HepG2 (cell line): ENCODE results near the gene STK38L. TPM values are rescaled to one million over a fixed set of nuclear protein-coding genes. Genes with fewer than 3 reads are reported as not detected.
"Not testable (repeated sequence)": the region's sequence is repeated elsewhere in the genome, so short reads cannot be mapped to it uniquely, and the experiment has no call there.

Experiments
- ATAC-seq: fragments of 200-7000 bp; cut with Tn5 transposase; 3 replicates; pipeline ENCODE4 v1.9.1; 2020; ENCODE audit warnings: mild to moderate bottlenecking, moderate library complexity
- BruUV-seq: library from RNA; stranded (reverse); fragments of 400-500 nt; replicated peaks from 2 replicates; lab custom pipeline; 2021; lab: Mats Ljungman, UMichigan
- CTCF ChIA-PET: fragments of 300-600 bp; formaldehyde crosslinking; extraction: SDS; loops from one replicate; lab custom pipeline; 2021; ENCODE audit warnings: low total read pairs, inconsistent platforms, low intra/inter-chr PET ratio; lab: Yijun Ruan, JAX
- POLR2A ChIA-PET: fragments of 350-600 bp; sonication (Branson Sonifier 250); formaldehyde crosslinking; loops from one replicate; lab custom pipeline; 2020; ENCODE audit warnings: antibody characterized with exemption, inconsistent platforms; lab: Yijun Ruan, JAX
- DNase-seq: peaks from one replicate; pipeline ENCODE4 v3.0.0-alpha.2; 2015; ENCODE audit warnings: low spot score
- FAIRE-seq: peaks from 3 replicates; lab custom pipeline; 2011; peaks lifted over from hg19 to GRCh38; lab: Jason Lieb, UNC
- H2AFZ ChIP-seq: one replicate; pipeline ENCODE4 v1.6.1; 2011; ENCODE audit warnings: low read length, inconsistent platforms
- H3K27ac ChIP-seq: fragments of 300-600 bp; 3 replicates; pipeline ENCODE4 v1.8.0; 2011; ENCODE audit warnings: mixed run types, mild to moderate bottlenecking, mixed read lengths, low read length, inconsistent platforms; ENCODE audit not compliant: insufficient read depth; ENCODE audit errors: extremely low read length
- H3K27me3 ChIP-seq, 2 experiments: fragments of 200-600 bp in 1 of 2; 2 replicates in 1 of 2; 3 replicates in 1 of 2; pipeline versions ENCODE4 v1.6.0 to v1.8.0; 2011; ENCODE audit warnings: low read length in 2 of 2, mild to moderate bottlenecking in 2 of 2, moderate library complexity in 2 of 2, inconsistent platforms in 1 of 2; ENCODE audit not compliant: insufficient read depth in 2 of 2, control insufficient read depth in 1 of 2
- H3K36me3 ChIP-seq, 2 experiments: fragments of 200-600 bp in 1 of 2; replicated peaks in 1 of 2; 2 replicates in 1 of 2; 3 replicates in 1 of 2; pipeline versions ENCODE4 v1.5.1 to v1.8.0; 2011; ENCODE audit warnings: low read length in 2 of 2, inconsistent platforms in 1 of 2; ENCODE audit not compliant: insufficient read depth in 2 of 2, control insufficient read depth in 1 of 2
- H3K4me1 ChIP-seq: 2 replicates; pipeline ENCODE4 v1.5.1; 2012; ENCODE audit warnings: low read length, inconsistent platforms; ENCODE audit not compliant: insufficient read depth
- H3K4me2 ChIP-seq: 2 replicates; pipeline ENCODE4 v1.6.0; 2011; ENCODE audit warnings: low read depth, low read length, inconsistent platforms
- H3K4me3 ChIP-seq, 3 experiments: fragments of 200-600 bp in 1 of 3; sonication (generic), shearing (Covaris generic) in 1 of 3; replicated peaks in 1 of 3; 2 replicates each; pipeline ENCODE4 v1.5.1; 2011 to 2016; ENCODE audit warnings: low read length in 3 of 3, inconsistent platforms in 2 of 3, low read depth in 2 of 3, mild to moderate bottlenecking in 2 of 3, control low read depth in 1 of 3, mixed read lengths in 1 of 3; ENCODE audit not compliant: insufficient read depth in 1 of 3
- H3K79me2 ChIP-seq: one replicate; pipeline ENCODE4 v1.6.1; 2011; ENCODE audit warnings: low read length, inconsistent platforms; ENCODE audit not compliant: insufficient read depth
- H3K9ac ChIP-seq: 2 replicates; pipeline ENCODE4 v1.6.0; 2011; ENCODE audit warnings: mild to moderate bottlenecking, low read depth, low read length, inconsistent platforms; ENCODE audit not compliant: insufficient read depth
- H3K9me3 ChIP-seq: 2 replicates; pipeline ENCODE4 v1.5.1; 2012; ENCODE audit warnings: mild to moderate bottlenecking, low read length
- H4K20me1 ChIP-seq: 2 replicates; pipeline ENCODE4 v1.6.0; 2011; ENCODE audit warnings: inconsistent platforms, mild to moderate bottlenecking, low read length, moderate library complexity; ENCODE audit not compliant: insufficient read depth
- GATAD2A ChIP-seq: IDR thresholded peaks from 2 replicates; pipeline ENCODE4 v1.6.1; 2016
- MAFF ChIP-seq: IDR thresholded peaks from 2 replicates; pipeline ENCODE4 v1.6.1; 2011; ENCODE audit warnings: low read depth, low read length, improper control_type of control experiment
- MAFK ChIP-seq, 2 experiments: IDR thresholded peaks in 1 of 2; conservative IDR thresholded peaks in 1 of 2; 2 replicates each; pipeline ENCODE4 v1.6.1; 2011; ENCODE audit warnings: improper control_type of control experiment in 2 of 2, low read length in 2 of 2
- SMC3 ChIP-seq: IDR thresholded peaks from 2 replicates; pipeline ENCODE4 v1.6.1; 2011; ENCODE audit warnings: low read length, improper control_type of control experiment
- STAG1 ChIP-seq: sonication (generic); formaldehyde crosslinking; IDR thresholded peaks from 2 replicates; pipeline ENCODE4 v1.4.0; 2020; ENCODE audit warnings: missing genetic modification reagents
- ZFP90 ChIP-seq: sonication (generic); formaldehyde crosslinking; IDR thresholded peaks from 2 replicates; pipeline ENCODE4 v1.8.0; 2022; ENCODE audit warnings: missing genetic modification reagents, mild to moderate bottlenecking, inconsistent platforms, borderline replicate concordance
- ZNF577 ChIP-seq: sonication (generic); formaldehyde crosslinking; IDR thresholded peaks from 2 replicates; pipeline ENCODE4 v1.4.0; 2020; ENCODE audit warnings: mild to moderate bottlenecking, low read depth, missing genetic modification reagents, borderline replicate concordance
- WGBS: methylation state at CpG from one replicate; pipeline ENCODE4 v1.1.6; 2017; ENCODE audit warnings: low lambda C conversion rate; 5-methylcytosine and 5-hydroxymethylcytosine counted together
- in situ Hi-C: cut with HindIII; loops from 2 replicates; pipeline ENCODE4 v1.10.0; 2017; ENCODE audit warnings: low pct_unique_long_range_greater_than_20kb; ENCODE audit not compliant: extremely low pct_ligation_motif_present
- intact Hi-C: fragments of 100-400 bp; cut with micrococcal nuclease; formaldehyde crosslinking; loops from one replicate; pipeline ENCODE4 v1.10.0; 2022; ENCODE audit not compliant: unreplicated experiment
- polyA plus RNA-seq, 8 experiments: library from polyadenylated mRNA; depleted of rRNA in 3 of 8; stranded (reverse) in 7 of 8; unstranded in 1 of 8; fragments of >200 nt; fragmentation: Illumina TruSeq in 4 of 8; extraction: Trizol in 4 of 8; gene quantifications; 2 replicates each; pipeline versions ENCODE4 v1.2.1 to v1.2.3, GENCODE V29; 2011 to 2016; ENCODE audit warnings: low read depth in 4 of 8, missing spikeins in 1 of 8, mixed read lengths in 1 of 8; ENCODE audit not compliant: insufficient read depth in 1 of 8
- total RNA-seq, 5 experiments: library from RNA; depleted of rRNA; stranded (reverse); fragments of >200 nt; fragmentation: Illumina TruSeq; extraction: Trizol; gene quantifications; 2 replicates each; pipeline ENCODE4 v1.2.3, GENCODE V29; 2016; ENCODE audit warnings: low read depth in 1 of 5
- TF ChIP-seq, protein P1 (sequence below): IDR thresholded peaks from 2 replicates; pipeline ENCODE4 v1.6.1; 2016; ENCODE audit warnings: low read depth

STK38L gene
- total and polyA plus RNA-seq, 2 of the 13 experiments (the other 11 are each of a cell fraction or from before 2014, with no cell fraction given), result 6.1 to 26.4 TPM

DNA sequence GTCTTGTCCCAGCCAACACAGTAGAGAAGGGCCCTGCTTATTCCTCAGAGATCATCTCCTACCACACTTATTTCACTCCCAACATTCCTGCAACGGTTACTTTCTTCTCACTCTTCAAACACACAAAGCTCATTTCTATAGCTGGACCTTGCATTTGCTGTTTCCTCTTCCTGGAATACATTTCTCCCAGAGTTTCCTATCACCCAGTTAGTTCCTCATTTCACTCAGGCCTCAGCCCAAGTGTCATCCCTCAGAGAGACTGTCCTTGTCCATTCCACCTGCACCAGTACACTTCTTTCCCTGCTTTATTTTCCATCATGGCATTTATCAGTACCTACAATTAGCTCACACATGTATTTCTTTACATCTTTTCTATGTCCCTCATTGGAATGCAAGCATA is 14.7 kb upstream of the STK38L start (continued):
- TF ChIP-seq, protein P1, sequence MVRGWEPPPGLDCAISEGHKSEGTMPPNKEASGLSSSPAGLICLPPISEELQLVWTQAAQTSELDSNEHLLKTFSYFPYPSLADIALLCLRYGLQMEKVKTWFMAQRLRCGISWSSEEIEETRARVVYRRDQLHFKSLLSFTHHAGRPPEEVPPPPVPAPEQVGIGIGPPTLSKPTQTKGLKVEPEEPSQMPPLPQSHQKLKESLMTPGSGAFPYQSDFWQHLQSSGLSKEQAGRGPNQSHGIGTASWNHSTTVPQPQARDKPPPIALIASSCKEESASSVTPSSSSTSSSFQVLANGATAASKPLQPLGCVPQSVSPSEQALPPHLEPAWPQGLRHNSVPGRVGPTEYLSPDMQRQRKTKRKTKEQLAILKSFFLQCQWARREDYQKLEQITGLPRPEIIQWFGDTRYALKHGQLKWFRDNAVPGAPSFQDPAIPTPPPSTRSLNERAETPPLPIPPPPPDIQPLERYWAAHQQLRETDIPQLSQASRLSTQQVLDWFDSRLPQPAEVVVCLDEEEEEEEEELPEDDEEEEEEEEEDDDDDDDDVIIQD, result no peak
- TF ChIP-seq, all 625 proteins: peak for 0

DNA sequence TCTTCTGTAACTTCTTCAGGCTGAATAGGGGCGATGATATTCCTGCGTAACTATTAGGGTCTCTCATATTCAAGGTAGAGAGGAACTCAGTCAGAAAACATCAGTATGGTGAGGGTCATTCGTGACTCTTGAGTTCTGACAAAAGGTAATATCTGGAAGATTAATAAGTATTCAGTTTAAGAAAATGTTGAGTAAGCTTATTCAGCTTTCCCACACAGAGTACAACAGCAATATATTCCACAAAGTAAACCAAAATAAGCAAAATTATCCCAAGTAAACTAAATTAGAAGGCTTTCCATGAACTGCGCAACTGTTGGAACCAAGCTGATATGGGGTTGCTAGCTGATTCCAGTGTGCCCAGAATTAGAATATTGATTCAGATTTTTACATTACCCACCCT is 12.7 kb upstream of the STK38L start:
- FAIRE-seq, H3K79me2 ChIP-seq, H3K9me3 ChIP-seq, ATAC-seq, CTCF ChIA-PET, H3K36me3 ChIP-seq, H3K4me2 ChIP-seq, BruUV-seq, H4K20me1 ChIP-seq, H2AFZ ChIP-seq, POLR2A ChIA-PET, H3K4me3 ChIP-seq, in situ Hi-C loops, H3K27ac ChIP-seq, H3K9ac ChIP-seq, DNase-seq, H3K27me3 ChIP-seq: not testable (repeated sequence)
- TF ChIP-seq MAFK (conservative IDR thresholded peaks at IDR 0.05 in 1 of 2, IDR thresholded peaks at IDR 0.05 in 1 of 2; ENCODE audit: low read length in 2 of 2) (peak; percentile 48 to 59; a peak in 3 of 4 replicates), MAFF (peak; percentile 31; the same call in 1 of the 2 replicates)
- intact Hi-C loops, result loop anchor here (5.0 kb wide), 1 partner anchor 76 kb away; no protein-coding TSS in a partner anchor
- peaks cover 27% of the 10 kb centered on the region for H3K4me1 ChIP-seq
- 70% methylated on average over 3 of the region's 4 CpGs for WGBS

DNA sequence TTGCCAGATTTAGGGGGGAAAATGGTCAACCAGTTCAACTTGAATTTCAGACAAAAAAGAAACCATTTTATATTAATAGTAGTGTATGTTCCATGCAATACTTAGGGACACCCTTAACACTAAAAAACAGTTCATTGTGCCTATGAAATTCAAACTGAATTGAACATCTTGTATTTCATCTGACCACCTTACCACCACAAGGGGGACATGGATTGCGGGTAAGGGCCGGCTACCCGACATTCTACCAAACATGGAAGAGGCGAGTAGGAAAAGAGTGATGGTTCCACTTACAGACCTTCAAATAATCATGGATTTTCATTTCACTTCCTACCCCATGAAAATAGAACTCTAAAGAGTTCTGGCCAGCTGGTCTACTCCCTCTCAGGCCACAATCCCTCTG is 10.3 kb upstream of the STK38L start:
- intact Hi-C loops, result loop anchor here (5.0 kb wide), 1 partner anchor 73 kb away; no protein-coding TSS in a partner anchor
- Histone ChIP-seq H3K4me2 (no peak overlapping the region), H3K9me3 (no peaks in the 10 kb centered on the region), H2AFZ (no peak overlapping the region), H3K36me3 (no peaks in the 10 kb centered on the region), H3K9ac (no peak overlapping the region), H3K27ac (no peak overlapping the region), H3K4me3 (no peak overlapping the region), H3K4me1 (peaks cover 17% of the 10 kb centered on the region), H3K27me3 (no peaks in the 10 kb centered on the region), H4K20me1 (no peaks in the 10 kb centered on the region), H3K79me2 (no peaks in the 10 kb centered on the region)
- no TSS peak for BruUV-seq
- FAIRE-seq (no peak), DNase-seq (peak; percentile 26), ATAC-seq (peak; percentile 56)
- in situ Hi-C loops, result no loop called here
- ChIA-PET CTCF (interaction anchor here (1.6 kb wide), 1 partner anchor 72 kb away, joined by 5 read pairs; no protein-coding TSS in a partner anchor), POLR2A (no interaction called here)
- 38% methylated on average over 4 of the region's 4 CpGs for WGBS
- TF ChIP-seq ZNF577 (CRISPR knock-in tag) (no peak), SMC3 (peak; percentile 29; the same call in 1 of the 2 replicates), GATAD2A (no peak), STAG1 (CRISPR knock-in tag) (0 out of 2 replicates have a peak, but pooled peaks have one; percentile 10), ZFP90 (CRISPR knock-in tag) (no peak)
